ENCODE measurements around the gene PNPLA2.

DNA sequence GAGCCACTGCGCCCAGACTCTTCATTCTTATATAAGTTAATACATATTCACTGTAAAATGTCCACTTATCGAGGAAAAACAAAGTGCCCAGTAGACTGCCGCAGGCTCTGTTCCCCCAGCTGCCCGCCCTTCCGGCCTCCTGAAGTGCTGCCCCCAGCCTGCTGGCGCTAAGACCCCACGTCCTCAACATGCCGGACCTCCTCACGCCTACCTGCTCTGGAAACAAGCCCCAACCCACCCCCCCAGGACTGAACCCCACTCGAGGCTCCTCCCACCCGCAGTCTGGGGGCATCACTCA lies 42.5 kb upstream of the PNPLA2 start:
- TF ChIP-seq CTCF (IDR thresholded peaks at IDR 0.05) (no peak), ESRRA (CRISPR knock-in tag; IDR thresholded peaks at IDR 0.05; ENCODE audit: borderline replicate concordance) (no peak), ELF4 (CRISPR knock-in tag; IDR thresholded peaks at IDR 0.05; ENCODE audit: low read depth) (no peak), CREB1 (CRISPR knock-in tag; IDR thresholded peaks at IDR 0.05) (no peak), STAT6 (CRISPR knock-in tag; conservative IDR thresholded peaks at IDR 0.05; ENCODE audit: low read depth) (no peak), TEAD1 (CRISPR knock-in tag; IDR thresholded peaks at IDR 0.05) (no peak), FOXJ3 (CRISPR knock-in tag; IDR thresholded peaks at IDR 0.05; ENCODE audit: borderline replicate concordance) (no peak), GTF2I (CRISPR knock-in tag; conservative IDR thresholded peaks at IDR 0.05) (no peak), ATF2 (CRISPR knock-in tag; IDR thresholded peaks at IDR 0.05; ENCODE audit: borderline replicate concordance, low read depth) (no peak), SP1 (CRISPR knock-in tag; conservative IDR thresholded peaks at IDR 0.05) (no peak)
- TF ChIP-seq, protein P1, sequence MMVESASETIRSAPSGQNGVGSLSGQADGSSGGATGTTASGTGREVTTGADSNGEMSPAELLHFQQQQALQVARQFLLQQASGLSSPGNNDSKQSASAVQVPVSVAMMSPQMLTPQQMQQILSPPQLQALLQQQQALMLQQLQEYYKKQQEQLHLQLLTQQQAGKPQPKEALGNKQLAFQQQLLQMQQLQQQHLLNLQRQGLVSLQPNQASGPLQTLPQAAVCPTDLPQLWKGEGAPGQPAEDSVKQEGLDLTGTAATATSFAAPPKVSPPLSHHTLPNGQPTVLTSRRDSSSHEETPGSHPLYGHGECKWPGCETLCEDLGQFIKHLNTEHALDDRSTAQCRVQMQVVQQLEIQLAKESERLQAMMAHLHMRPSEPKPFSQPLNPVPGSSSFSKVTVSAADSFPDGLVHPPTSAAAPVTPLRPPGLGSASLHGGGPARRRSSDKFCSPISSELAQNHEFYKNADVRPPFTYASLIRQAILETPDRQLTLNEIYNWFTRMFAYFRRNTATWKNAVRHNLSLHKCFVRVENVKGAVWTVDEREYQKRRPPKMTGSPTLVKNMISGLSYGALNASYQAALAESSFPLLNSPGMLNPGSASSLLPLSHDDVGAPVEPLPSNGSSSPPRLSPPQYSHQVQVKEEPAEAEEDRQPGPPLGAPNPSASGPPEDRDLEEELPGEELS (CRISPR knock-in tag; IDR thresholded peaks at IDR 0.05), result no peak
- TF ChIP-seq, protein P2, sequence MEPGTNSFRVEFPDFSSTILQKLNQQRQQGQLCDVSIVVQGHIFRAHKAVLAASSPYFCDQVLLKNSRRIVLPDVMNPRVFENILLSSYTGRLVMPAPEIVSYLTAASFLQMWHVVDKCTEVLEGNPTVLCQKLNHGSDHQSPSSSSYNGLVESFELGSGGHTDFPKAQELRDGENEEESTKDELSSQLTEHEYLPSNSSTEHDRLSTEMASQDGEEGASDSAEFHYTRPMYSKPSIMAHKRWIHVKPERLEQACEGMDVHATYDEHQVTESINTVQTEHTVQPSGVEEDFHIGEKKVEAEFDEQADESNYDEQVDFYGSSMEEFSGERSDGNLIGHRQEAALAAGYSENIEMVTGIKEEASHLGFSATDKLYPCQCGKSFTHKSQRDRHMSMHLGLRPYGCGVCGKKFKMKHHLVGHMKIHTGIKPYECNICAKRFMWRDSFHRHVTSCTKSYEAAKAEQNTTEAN (CRISPR knock-in tag; IDR thresholded peaks at IDR 0.05), result no peak
- TF ChIP-seq, protein P3, sequence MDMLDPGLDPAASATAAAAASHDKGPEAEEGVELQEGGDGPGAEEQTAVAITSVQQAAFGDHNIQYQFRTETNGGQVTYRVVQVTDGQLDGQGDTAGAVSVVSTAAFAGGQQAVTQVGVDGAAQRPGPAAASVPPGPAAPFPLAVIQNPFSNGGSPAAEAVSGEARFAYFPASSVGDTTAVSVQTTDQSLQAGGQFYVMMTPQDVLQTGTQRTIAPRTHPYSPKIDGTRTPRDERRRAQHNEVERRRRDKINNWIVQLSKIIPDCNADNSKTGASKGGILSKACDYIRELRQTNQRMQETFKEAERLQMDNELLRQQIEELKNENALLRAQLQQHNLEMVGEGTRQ (CRISPR knock-in tag; IDR thresholded peaks at IDR 0.05), result no peak
- TF ChIP-seq, protein P4, sequence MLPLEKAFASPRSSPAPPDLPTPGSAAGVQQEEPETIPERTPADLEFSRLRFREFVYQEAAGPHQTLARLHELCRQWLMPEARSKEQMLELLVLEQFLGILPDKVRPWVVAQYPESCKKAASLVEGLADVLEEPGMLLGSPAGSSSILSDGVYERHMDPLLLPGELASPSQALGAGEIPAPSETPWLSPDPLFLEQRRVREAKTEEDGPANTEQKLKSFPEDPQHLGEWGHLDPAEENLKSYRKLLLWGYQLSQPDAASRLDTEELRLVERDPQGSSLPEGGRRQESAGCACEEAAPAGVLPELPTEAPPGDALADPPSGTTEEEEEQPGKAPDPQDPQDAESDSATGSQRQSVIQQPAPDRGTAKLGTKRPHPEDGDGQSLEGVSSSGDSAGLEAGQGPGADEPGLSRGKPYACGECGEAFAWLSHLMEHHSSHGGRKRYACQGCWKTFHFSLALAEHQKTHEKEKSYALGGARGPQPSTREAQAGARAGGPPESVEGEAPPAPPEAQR (CRISPR knock-in tag; IDR thresholded peaks at IDR 0.05), result no peak
